ENCODE results near the gene FOSL2. TPM values are rescaled to one million over a fixed set of nuclear protein-coding genes. Genes with fewer than 3 reads are reported as not detected.

FOSL2 gene
- total and polyA plus RNA-seq, 10 of the 15 experiments (the other 5 are each of a cell fraction or from before 2014, with no cell fraction given): 0.05 to 1.3 (median 0.34) TPM

DNA sequence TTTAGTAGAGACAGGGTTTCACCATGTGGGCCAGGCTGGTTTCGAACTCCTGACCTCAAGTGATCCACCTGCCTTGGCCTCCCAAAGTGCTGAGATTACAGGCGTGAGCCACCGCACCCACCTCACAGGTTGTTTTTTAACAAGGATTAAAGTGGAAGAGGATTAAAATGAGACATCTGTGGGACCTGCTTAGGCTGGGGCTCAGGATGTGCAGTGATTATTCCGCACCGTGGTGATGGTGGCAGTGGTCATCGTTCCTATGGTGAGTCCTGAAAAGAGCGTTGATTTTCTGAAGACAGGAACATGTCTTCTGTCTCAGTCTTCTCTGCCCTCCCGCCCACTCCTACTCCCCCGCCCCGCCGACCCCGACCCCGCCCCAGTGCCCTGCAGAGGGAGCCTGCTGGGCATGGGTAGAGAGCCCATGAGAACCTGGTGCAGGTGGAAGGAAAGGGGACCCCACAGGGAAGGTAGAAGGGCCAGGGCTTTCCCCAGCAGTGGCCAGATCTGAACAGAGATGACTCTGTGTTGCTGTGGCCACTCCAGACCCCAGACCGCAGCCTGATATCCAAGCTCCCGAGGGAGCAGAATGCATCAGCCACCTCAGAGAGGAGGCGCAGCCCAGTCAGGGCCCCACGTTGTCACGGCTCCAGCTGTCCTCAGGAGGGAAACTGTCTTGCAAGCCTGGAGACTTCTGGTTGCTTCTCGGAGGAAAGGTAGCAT, 34.5 kb upstream of the FOSL2 start:
- no peaks in the 10 kb centered on the region for H3K27me3 ChIP-seq (replicated peaks in 1 of 2; ENCODE audit: control insufficient read depth in 2 of 2, insufficient read depth in 2 of 2, low read length in 1 of 2)
- ChIA-PET CTCF (no interaction called here), SMC1A (ENCODE audit: uncharacterized antibody, unreplicated experiment) (no interaction called here), POLR2A (interaction anchor here (0.5 kb wide), 1 partner anchor 645 kb away, joined by 3 read pairs; no protein-coding TSS in a partner anchor), RAD21 (ENCODE audit: unreplicated experiment) (no interaction called here)
- H3K9ac ChIP-seq (ENCODE audit: control insufficient read depth, insufficient read depth, low read length): no peak overlapping the region
- no peak overlapping the region for H2AFZ ChIP-seq (ENCODE audit: control insufficient read depth, low read depth, low read length)
- no peaks in the 10 kb centered on the region for H3K9me3 ChIP-seq (replicated peaks; ENCODE audit: control insufficient read depth, insufficient read depth, low read length)
- ATAC-seq: no peak
- H3K36me3 ChIP-seq (ENCODE audit: control insufficient read depth in 2 of 2, insufficient read depth in 2 of 2, low read length in 1 of 2): no peaks in the 10 kb centered on the region
- no peak for DNase-seq (ENCODE audit: low read depth, low spot score)
- no peak for FAIRE-seq
- BruUV-seq (replicated peaks): no TSS peak
- in situ Hi-C loops (cut with MboI) (no loop called here), intact Hi-C loops (cut with micrococcal nuclease; ENCODE audit: unreplicated experiment) (no loop called here)
- no peak overlapping the region for H3K4me2 ChIP-seq (ENCODE audit: control insufficient read depth, insufficient read depth)
- H3K4me1 ChIP-seq (ENCODE audit: control insufficient read depth, insufficient read depth, low read length): peaks cover 11% of the 10 kb centered on the region
- H4K20me1 ChIP-seq (ENCODE audit: control insufficient read depth, insufficient read depth): no peaks in the 10 kb centered on the region
- no peak overlapping the region for H3K27ac ChIP-seq (ENCODE audit: control insufficient read depth, insufficient read depth)
- no peak overlapping the region for H3K4me3 ChIP-seq
- no peaks in the 10 kb centered on the region for H3K79me2 ChIP-seq (ENCODE audit: control insufficient read depth, insufficient read depth, low read length)
- WGBS (ENCODE audit: insufficient coverage, insufficient replicate concordance, low lambda C conversion rate, missing lambda C conversion rate): 60% methylated on average over 19 of the region's 19 CpGs
- TF ChIP-seq ZNF384 (IDR thresholded peaks at IDR 0.05; ENCODE audit: borderline replicate concordance, low read depth, low read length) (no peak), ETV6 (conservative IDR thresholded peaks at IDR 0.05 in 1 of 2, IDR thresholded peaks at IDR 0.05 in 1 of 2; ENCODE audit: borderline replicate concordance in 1 of 2, low read depth in 1 of 2) (no peak), ZNF24 (IDR thresholded peaks at IDR 0.05) (no peak), SUPT20H (IDR thresholded peaks at IDR 0.05; ENCODE audit: borderline replicate concordance, control insufficient read depth, low read depth, low read length) (no peak), NFXL1 (IDR thresholded peaks at IDR 0.05; ENCODE audit: borderline replicate concordance) (no peak), STAT1 (conservative IDR thresholded peaks at IDR 0.05) (no peak), ZNF274 (IDR thresholded peaks at IDR 0.05; ENCODE audit: insufficient read depth, insufficient read length) (no peak), MYC (IDR thresholded peaks at IDR 0.05; ENCODE audit: insufficient read depth, insufficient read length, insufficient replicate concordance, low read length, severe bottlenecking) (no peak), JUND (IDR thresholded peaks at IDR 0.05; ENCODE audit: low read depth, low read length) (no peak), SPI1 (IDR thresholded peaks at IDR 0.05; ENCODE audit: borderline replicate concordance, insufficient read depth, low read depth, low read length) (no peak), WRNIP1 (IDR thresholded peaks at IDR 0.05; ENCODE audit: borderline replicate concordance, low read depth, low read length) (no peak), SMC3 (IDR thresholded peaks at IDR 0.05; ENCODE audit: borderline replicate concordance, low read length) (no peak), TBL1XR1 (IDR thresholded peaks at IDR 0.05; ENCODE audit: low read depth, low read length) (no peak), MTA2 (IDR thresholded peaks at IDR 0.05; ENCODE audit: low read depth) (no peak), POLR2AphosphoS2 (IDR thresholded peaks at IDR 0.05; ENCODE audit: low read depth, low read length) (no peak)
- TF ChIP-seq, protein P1, sequence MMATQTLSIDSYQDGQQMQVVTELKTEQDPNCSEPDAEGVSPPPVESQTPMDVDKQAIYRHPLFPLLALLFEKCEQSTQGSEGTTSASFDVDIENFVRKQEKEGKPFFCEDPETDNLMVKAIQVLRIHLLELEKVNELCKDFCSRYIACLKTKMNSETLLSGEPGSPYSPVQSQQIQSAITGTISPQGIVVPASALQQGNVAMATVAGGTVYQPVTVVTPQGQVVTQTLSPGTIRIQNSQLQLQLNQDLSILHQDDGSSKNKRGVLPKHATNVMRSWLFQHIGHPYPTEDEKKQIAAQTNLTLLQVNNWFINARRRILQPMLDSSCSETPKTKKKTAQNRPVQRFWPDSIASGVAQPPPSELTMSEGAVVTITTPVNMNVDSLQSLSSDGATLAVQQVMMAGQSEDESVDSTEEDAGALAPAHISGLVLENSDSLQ (IDR thresholded peaks at IDR 0.05): no peak
- TF ChIP-seq, protein P2, sequence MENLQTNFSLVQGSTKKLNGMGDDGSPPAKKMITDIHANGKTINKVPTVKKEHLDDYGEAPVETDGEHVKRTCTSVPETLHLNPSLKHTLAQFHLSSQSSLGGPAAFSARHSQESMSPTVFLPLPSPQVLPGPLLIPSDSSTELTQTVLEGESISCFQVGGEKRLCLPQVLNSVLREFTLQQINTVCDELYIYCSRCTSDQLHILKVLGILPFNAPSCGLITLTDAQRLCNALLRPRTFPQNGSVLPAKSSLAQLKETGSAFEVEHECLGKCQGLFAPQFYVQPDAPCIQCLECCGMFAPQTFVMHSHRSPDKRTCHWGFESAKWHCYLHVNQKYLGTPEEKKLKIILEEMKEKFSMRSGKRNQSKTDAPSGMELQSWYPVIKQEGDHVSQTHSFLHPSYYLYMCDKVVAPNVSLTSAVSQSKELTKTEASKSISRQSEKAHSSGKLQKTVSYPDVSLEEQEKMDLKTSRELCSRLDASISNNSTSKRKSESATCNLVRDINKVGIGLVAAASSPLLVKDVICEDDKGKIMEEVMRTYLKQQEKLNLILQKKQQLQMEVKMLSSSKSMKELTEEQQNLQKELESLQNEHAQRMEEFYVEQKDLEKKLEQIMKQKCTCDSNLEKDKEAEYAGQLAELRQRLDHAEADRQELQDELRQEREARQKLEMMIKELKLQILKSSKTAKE (IDR thresholded peaks at IDR 0.05; ENCODE audit: low read depth, poor library complexity, severe bottlenecking): no peak
- TF ChIP-seq, protein P3, sequence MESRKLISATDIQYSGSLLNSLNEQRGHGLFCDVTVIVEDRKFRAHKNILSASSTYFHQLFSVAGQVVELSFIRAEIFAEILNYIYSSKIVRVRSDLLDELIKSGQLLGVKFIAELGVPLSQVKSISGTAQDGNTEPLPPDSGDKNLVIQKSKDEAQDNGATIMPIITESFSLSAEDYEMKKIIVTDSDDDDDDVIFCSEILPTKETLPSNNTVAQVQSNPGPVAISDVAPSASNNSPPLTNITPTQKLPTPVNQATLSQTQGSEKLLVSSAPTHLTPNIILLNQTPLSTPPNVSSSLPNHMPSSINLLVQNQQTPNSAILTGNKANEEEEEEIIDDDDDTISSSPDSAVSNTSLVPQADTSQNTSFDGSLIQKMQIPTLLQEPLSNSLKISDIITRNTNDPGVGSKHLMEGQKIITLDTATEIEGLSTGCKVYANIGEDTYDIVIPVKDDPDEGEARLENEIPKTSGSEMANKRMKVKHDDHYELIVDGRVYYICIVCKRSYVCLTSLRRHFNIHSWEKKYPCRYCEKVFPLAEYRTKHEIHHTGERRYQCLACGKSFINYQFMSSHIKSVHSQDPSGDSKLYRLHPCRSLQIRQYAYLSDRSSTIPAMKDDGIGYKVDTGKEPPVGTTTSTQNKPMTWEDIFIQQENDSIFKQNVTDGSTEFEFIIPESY (IDR thresholded peaks at IDR 0.05): no peak

All from GM12878 (cell line).